Nephron progenitor cell (in vitro differentiated cells): Measurements from ENCODE around the gene LIME1.

Experiments
- DNase-seq: peaks from one replicate; pipeline ENCODE4 v3.0.0; 2021
- H3K27ac Mint-ChIP-seq: 2 replicates; pipeline ENCODE4 v1.8.0; 2021; ENCODE audit warnings: mild to moderate bottlenecking, moderate library complexity, mixed read lengths
- H3K27me3 Mint-ChIP-seq: 2 replicates; pipeline ENCODE4 v1.8.0; 2021; ENCODE audit warnings: mild to moderate bottlenecking, low read depth, mixed read lengths; ENCODE audit not compliant: poor library complexity
- H3K36me3 Mint-ChIP-seq: 2 replicates; pipeline ENCODE4 v1.8.0; 2021; ENCODE audit warnings: low read depth, mixed read lengths
- H3K4me1 Mint-ChIP-seq: 2 replicates; pipeline ENCODE4 v1.8.0; 2021; ENCODE audit warnings: mixed read lengths
- H3K4me3 Mint-ChIP-seq: 2 replicates; pipeline ENCODE4 v1.8.0; 2021; ENCODE audit warnings: mild to moderate bottlenecking, moderate library complexity, mixed read lengths
- H3K9me3 Mint-ChIP-seq: 2 replicates; pipeline ENCODE4 v1.8.0; 2021; ENCODE audit warnings: mild to moderate bottlenecking, moderate library complexity, mixed read lengths
- TF ChIP-seq, protein P1 (sequence below): fragments of 200-600 bp; sonication (generic); IDR thresholded peaks from 2 replicates; pipeline ENCODE4 v1.5.0; 2021; ENCODE audit warnings: antibody characterized with exemption

LIME1 gene

GRCh38 chr20:63703976-63704748, 32.3 kb upstream of the LIME1 start:
- DNase-seq: no peak
- Mint-ChIP-seq H3K4me3 (no peak overlapping the region), H3K27me3 (no peaks in the 10 kb centered on the region), H3K27ac (no peak overlapping the region), H3K4me1 (peaks cover 24% of the 10 kb centered on the region), H3K9me3 (no peaks in the 10 kb centered on the region), H3K36me3 (peaks cover 14% of the 10 kb centered on the region)
- TF ChIP-seq, protein P1, sequence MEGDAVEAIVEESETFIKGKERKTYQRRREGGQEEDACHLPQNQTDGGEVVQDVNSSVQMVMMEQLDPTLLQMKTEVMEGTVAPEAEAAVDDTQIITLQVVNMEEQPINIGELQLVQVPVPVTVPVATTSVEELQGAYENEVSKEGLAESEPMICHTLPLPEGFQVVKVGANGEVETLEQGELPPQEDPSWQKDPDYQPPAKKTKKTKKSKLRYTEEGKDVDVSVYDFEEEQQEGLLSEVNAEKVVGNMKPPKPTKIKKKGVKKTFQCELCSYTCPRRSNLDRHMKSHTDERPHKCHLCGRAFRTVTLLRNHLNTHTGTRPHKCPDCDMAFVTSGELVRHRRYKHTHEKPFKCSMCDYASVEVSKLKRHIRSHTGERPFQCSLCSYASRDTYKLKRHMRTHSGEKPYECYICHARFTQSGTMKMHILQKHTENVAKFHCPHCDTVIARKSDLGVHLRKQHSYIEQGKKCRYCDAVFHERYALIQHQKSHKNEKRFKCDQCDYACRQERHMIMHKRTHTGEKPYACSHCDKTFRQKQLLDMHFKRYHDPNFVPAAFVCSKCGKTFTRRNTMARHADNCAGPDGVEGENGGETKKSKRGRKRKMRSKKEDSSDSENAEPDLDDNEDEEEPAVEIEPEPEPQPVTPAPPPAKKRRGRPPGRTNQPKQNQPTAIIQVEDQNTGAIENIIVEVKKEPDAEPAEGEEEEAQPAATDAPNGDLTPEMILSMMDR: no peak

GRCh38 chr20:63704749-63705117, 31.7 kb upstream of the LIME1 start:
- no peaks in the 10 kb centered on the region for H3K9me3 Mint-ChIP-seq

GRCh38 chr20:63705232-63706026, 31.0 kb upstream of the LIME1 start:
- H3K36me3 Mint-ChIP-seq: peaks cover 21% of the 10 kb centered on the region
- H3K27me3 Mint-ChIP-seq: no peaks in the 10 kb centered on the region
- H3K27ac Mint-ChIP-seq: no peak overlapping the region
- no peak for DNase-seq
- H3K4me1 Mint-ChIP-seq: peaks cover 22% of the 10 kb centered on the region
- TF ChIP-seq, protein P1: no peak
- H3K9me3 Mint-ChIP-seq: no peaks in the 10 kb centered on the region
- no peak overlapping the region for H3K4me3 Mint-ChIP-seq

More at GRCh38 chr20:63704749-63705117, 31.7 kb upstream of the LIME1 start:
- Mint-ChIP-seq H3K4me3 (no peak overlapping the region), H3K27me3 (no peaks in the 10 kb centered on the region), H3K36me3 (peaks cover 17% of the 10 kb centered on the region), H3K4me1 (peaks cover 26% of the 10 kb centered on the region), H3K27ac (no peak overlapping the region)
- TF ChIP-seq, protein P1: no peak
- no peak for DNase-seq

DNA sequence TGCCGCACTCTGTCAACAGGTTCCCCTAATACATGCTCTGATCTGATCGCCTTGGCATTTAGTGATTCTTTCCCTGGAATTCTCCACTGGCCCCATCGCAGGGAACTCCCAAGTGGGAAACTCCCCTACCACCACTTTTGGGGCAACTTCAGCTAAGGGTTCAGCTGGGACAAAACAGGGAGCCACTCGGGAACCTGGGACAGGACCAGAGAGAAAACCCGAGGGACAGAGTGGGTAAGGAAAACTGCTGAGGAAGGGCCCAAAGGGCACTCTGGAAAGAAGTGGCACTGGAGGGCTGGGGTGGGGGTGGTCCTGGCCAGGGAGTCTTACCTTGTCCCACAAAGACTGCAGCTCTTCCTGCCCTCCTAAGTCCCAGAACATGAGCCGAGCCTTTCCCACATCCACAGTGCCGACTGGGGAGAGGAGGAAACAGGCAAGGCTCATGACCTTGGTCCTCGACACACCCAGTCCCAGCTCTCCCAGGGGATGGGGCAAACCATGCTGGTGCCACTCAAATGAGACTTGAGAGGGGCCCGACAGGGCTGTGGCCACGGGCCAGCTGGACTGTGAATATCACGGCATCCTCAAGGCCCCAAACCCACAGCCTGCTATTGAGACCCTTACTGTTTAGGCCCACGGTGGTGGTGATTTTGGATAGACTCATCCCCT, 30.3 kb upstream of the LIME1 start:
- no peak for DNase-seq
- no peaks in the 10 kb centered on the region for H3K27me3 Mint-ChIP-seq
- TF ChIP-seq, protein P1: no peak

DNA sequence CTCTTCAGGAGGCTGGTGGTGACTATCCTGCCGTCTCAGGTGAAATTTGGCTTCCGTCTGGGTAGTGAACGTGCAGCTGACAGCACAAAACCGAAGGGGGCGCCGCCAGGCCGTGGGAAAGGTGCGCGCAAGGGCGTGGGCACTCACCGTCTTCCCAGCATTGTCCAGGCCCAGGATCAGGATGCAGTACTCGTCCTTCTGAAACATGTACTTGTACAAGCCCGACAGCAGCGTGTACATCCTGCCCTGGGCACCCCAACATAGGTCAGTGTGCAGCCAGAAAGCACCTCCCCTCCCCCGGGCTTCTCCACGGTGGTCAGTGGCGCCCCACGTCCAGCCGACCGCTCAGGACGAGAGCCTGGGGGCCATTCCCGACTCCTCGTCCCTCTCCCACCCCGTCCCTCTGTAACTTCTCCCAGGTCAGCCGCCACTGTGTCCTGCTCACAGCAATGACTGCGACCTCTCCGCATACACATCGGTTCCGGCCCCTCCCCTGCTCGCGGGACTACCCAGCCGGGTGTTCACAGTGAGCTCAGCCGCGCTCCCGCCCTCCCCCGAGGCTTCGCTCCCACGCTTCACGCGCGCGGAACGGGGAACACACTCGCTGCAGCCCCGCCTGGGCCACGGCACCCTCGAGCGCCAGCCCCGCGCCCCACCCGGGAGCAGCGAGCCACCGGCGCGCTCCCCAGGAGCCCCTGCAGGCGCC, 29.5 kb upstream of the LIME1 start:
- H3K36me3 Mint-ChIP-seq: peaks cover 37% of the 10 kb centered on the region
- peak; percentile 54 for DNase-seq
- H3K4me1 Mint-ChIP-seq: peaks cover 23% of the 10 kb centered on the region
- peak overlapping the region; percentile 88 for H3K4me3 Mint-ChIP-seq
- H3K27ac Mint-ChIP-seq: peak overlapping the region; percentile 95
- H3K27me3 Mint-ChIP-seq: no peaks in the 10 kb centered on the region
- H3K9me3 Mint-ChIP-seq: peaks cover 13% of the 10 kb centered on the region
- TF ChIP-seq, protein P1: no peak

More for the DNA sequence above, 30.3 kb upstream of the LIME1 start:
- Mint-ChIP-seq H3K4me1 (peaks cover 23% of the 10 kb centered on the region), H3K4me3 (peak overlapping the region; percentile 88), H3K9me3 (peaks cover 6% of the 10 kb centered on the region), H3K36me3 (peaks cover 29% of the 10 kb centered on the region), H3K27ac (peak overlapping the region; percentile 95)
